GM12878 (cell line): ENCODE results near the gene COQ8B. TPM values are rescaled to one million over a fixed set of nuclear protein-coding genes. Genes with fewer than 3 reads are reported as not detected.

ENCODE experiments used
- ATAC-seq: fragments of 200-7000 bp; cut with Tn5 transposase; 3 replicates; pipeline ENCODE4 v1.9.1; 2020; ENCODE audit warnings: mild to moderate bottlenecking, moderate library complexity
- BruUV-seq: library from RNA; stranded (reverse); fragments of 400-500 nt; replicated peaks from 2 replicates; lab custom pipeline; 2021; lab: Mats Ljungman, UMichigan
- CTCF ChIA-PET: fragments of 300-600 bp; sonication (Branson Sonifier 250); formaldehyde crosslinking; extraction: SDS; loops from one replicate; lab custom pipeline; 2021; ENCODE audit warnings: inconsistent platforms; lab: Yijun Ruan, JAX
- POLR2A ChIA-PET: fragments of 350-600 bp; formaldehyde crosslinking; extraction: SDS; loops from one replicate; lab custom pipeline; 2021; ENCODE audit warnings: inconsistent platforms; lab: Charles Lee
- RAD21 ChIA-PET: fragments of 300-600 bp; sonication (Branson Sonifier 250); formaldehyde crosslinking; loops from one replicate; lab custom pipeline; 2023; ENCODE audit warnings: antibody characterized with exemption; ENCODE audit not compliant: unreplicated experiment; lab: Charles Lee
- SMC1A ChIA-PET: fragments of 300-600 bp; sonication (Branson Sonifier 250); formaldehyde crosslinking; loops from one replicate; lab custom pipeline; 2023; ENCODE audit not compliant: unreplicated experiment, uncharacterized antibody; lab: Charles Lee
- DNase-seq: peaks from one replicate; pipeline ENCODE4 v3.0.0-alpha.2; 2011; ENCODE audit warnings: low read depth, low spot score
- FAIRE-seq: peaks from 3 replicates; lab custom pipeline; 2011; peaks lifted over from hg19 to GRCh38; lab: Jason Lieb, UNC
- H2AFZ ChIP-seq: 2 replicates; pipeline ENCODE4 v1.6.0; 2011; ENCODE audit warnings: low read depth, low read length, control low read depth; ENCODE audit not compliant: control insufficient read depth
- H3K27ac ChIP-seq: 2 replicates; pipeline ENCODE4 v1.5.1; 2011; ENCODE audit warnings: control low read depth; ENCODE audit not compliant: control insufficient read depth, insufficient read depth
- H3K27me3 ChIP-seq, 2 experiments: replicated peaks in 1 of 2; 2 replicates each; pipeline versions ENCODE4 v1.6.0 to v1.6.1; 2011; ENCODE audit warnings: low read length in 1 of 2; ENCODE audit not compliant: control insufficient read depth in 2 of 2, insufficient read depth in 2 of 2
- H3K36me3 ChIP-seq, 2 experiments: 2 replicates each; pipeline ENCODE4 v1.5.1; 2011; ENCODE audit warnings: low read length in 1 of 2; ENCODE audit not compliant: control insufficient read depth in 2 of 2, insufficient read depth in 2 of 2
- H3K4me1 ChIP-seq: 2 replicates; pipeline ENCODE4 v1.6.1; 2011; ENCODE audit warnings: mild to moderate bottlenecking, low read length, moderate library complexity, mixed read lengths; ENCODE audit not compliant: control insufficient read depth, insufficient read depth
- H3K4me2 ChIP-seq: 2 replicates; pipeline ENCODE4 v1.6.0; 2011; ENCODE audit warnings: control low read depth; ENCODE audit not compliant: control insufficient read depth, insufficient read depth
- H3K4me3 ChIP-seq: fragments of 200-600 bp; sonication (generic); 2 replicates; pipeline ENCODE4 v1.5.1; 2016
- H3K79me2 ChIP-seq: 2 replicates; pipeline ENCODE4 v1.6.0; 2011; ENCODE audit warnings: low read length; ENCODE audit not compliant: control insufficient read depth, insufficient read depth
- H3K9ac ChIP-seq: 2 replicates; pipeline ENCODE4 v1.8.0; 2011; ENCODE audit warnings: low read length, control low read depth, mixed read lengths; ENCODE audit not compliant: control insufficient read depth, insufficient read depth
- H3K9me3 ChIP-seq: replicated peaks from 3 replicates; pipeline ENCODE4 v1.5.1; 2011; ENCODE audit warnings: mild to moderate bottlenecking, low read length; ENCODE audit not compliant: control insufficient read depth, insufficient read depth
- H4K20me1 ChIP-seq: 2 replicates; pipeline ENCODE4 v1.6.0; 2011; ENCODE audit not compliant: control insufficient read depth, insufficient read depth
- CBFB ChIP-seq: IDR thresholded peaks from 2 replicates; pipeline ENCODE4 v1.6.1; 2016; ENCODE audit warnings: antibody characterized with exemption, low read depth
- CHD1 ChIP-seq: IDR thresholded peaks from 2 replicates; pipeline ENCODE4 v1.6.1; 2012; ENCODE audit warnings: low read depth, low read length, improper control_type of control experiment
- CHD4 ChIP-seq: fragments of 200-600 bp; sonication (generic); IDR thresholded peaks from 2 replicates; pipeline ENCODE4 v1.6.1; 2016; ENCODE audit warnings: mild to moderate bottlenecking
- CREB1 ChIP-seq: IDR thresholded peaks from 2 replicates; pipeline ENCODE4 v1.6.1; 2012; ENCODE audit warnings: low read depth, mild to moderate bottlenecking, inconsistent platforms
- E2F8 ChIP-seq: fragments of 450-650 bp; IDR thresholded peaks from 2 replicates; pipeline ENCODE4 v1.6.1; 2018; ENCODE audit warnings: mild to moderate bottlenecking, low read depth, moderate library complexity; ENCODE audit not compliant: partially characterized antibody
- FOXK2 ChIP-seq: fragments of 450-650 bp; IDR thresholded peaks from 2 replicates; pipeline ENCODE4 v1.6.1; 2017; ENCODE audit warnings: mild to moderate bottlenecking, moderate library complexity
- HCFC1 ChIP-seq: fragments of 150-350 bp; IDR thresholded peaks from 2 replicates; pipeline ENCODE4 v1.6.1; 2014; ENCODE audit warnings: low read length
- HDAC2 ChIP-seq: fragments of 200-600 bp; sonication (generic); IDR thresholded peaks from 2 replicates; pipeline ENCODE4 v1.6.1; 2017
- HDGF ChIP-seq: fragments of 450-650 bp; IDR thresholded peaks from 2 replicates; pipeline ENCODE4 v1.6.1; 2016; ENCODE audit warnings: antibody characterized with exemption
- IKZF2 ChIP-seq, 2 experiments: fragments of 450-650 bp; IDR thresholded peaks; 2 replicates each; pipeline ENCODE4 v1.6.1; 2017; ENCODE audit warnings: mild to moderate bottlenecking in 2 of 2, moderate library complexity in 2 of 2
- LARP7 ChIP-seq: fragments of 450-650 bp; IDR thresholded peaks from 2 replicates; pipeline ENCODE4 v1.6.1; 2017; ENCODE audit warnings: mild to moderate bottlenecking
- NR2C2 ChIP-seq: IDR thresholded peaks from 2 replicates; pipeline ENCODE4 v1.6.1; 2011; ENCODE audit warnings: borderline replicate concordance, low read depth; ENCODE audit not compliant: control insufficient read depth, insufficient read length
- RELA ChIP-seq: fragments of 450-650 bp; IDR thresholded peaks from 2 replicates; pipeline ENCODE4 v1.8.0; 2014; ENCODE audit warnings: borderline replicate concordance; ENCODE audit not compliant: partially characterized antibody
- SMAD5 ChIP-seq: IDR thresholded peaks from 2 replicates; pipeline ENCODE4 v1.6.1; 2016; ENCODE audit warnings: antibody characterized with exemption, low read depth
- SPI1 ChIP-seq: IDR thresholded peaks from 2 replicates; pipeline ENCODE4 v1.6.1; 2011; ENCODE audit warnings: low read depth, mild to moderate bottlenecking, low read length, moderate library complexity, borderline replicate concordance; ENCODE audit not compliant: insufficient read depth
- SREBF2 ChIP-seq: IDR thresholded peaks from 2 replicates; pipeline ENCODE4 v1.6.1; 2012; ENCODE audit warnings: mild to moderate bottlenecking, low read length
- SUZ12 ChIP-seq: fragments of 200-600 bp; sonication (generic); IDR thresholded peaks from one replicate; pipeline ENCODE4 v1.6.1; 2018; ENCODE audit warnings: antibody characterized with exemption, mild to moderate bottlenecking; ENCODE audit not compliant: unreplicated experiment
- TAF1 ChIP-seq: IDR thresholded peaks from 2 replicates; pipeline ENCODE4 v1.6.1; 2011; ENCODE audit warnings: mild to moderate bottlenecking, low read depth, low read length, borderline replicate concordance
- TCF12 ChIP-seq: IDR thresholded peaks from 2 replicates; pipeline ENCODE4 v1.6.1; 2011; ENCODE audit warnings: low read depth, mild to moderate bottlenecking, low read length
- YBX1 ChIP-seq: fragments of 450-650 bp; IDR thresholded peaks from 2 replicates; pipeline ENCODE4 v1.6.1; 2016; ENCODE audit warnings: antibody characterized with exemption
- WGBS: methylation state at CpG from one replicate; pipeline ENCODE4 v1.1.6; 2016; ENCODE audit warnings: low lambda C conversion rate; ENCODE audit not compliant: insufficient replicate concordance, insufficient coverage; ENCODE audit errors: missing lambda C conversion rate; 5-methylcytosine and 5-hydroxymethylcytosine counted together
- in situ Hi-C: fragments of 300-500 bp; cut with MboI; formaldehyde crosslinking; loops from 9 replicates; pipeline ENCODE4 v1.14.3; 2018; ENCODE audit warnings: mixed read lengths
- intact Hi-C: fragments of 100-400 bp; cut with micrococcal nuclease; formaldehyde crosslinking; loops from one replicate; pipeline ENCODE4 v1.14.2; 2022; ENCODE audit not compliant: unreplicated experiment
- polyA plus RNA-seq, 11 experiments: library from polyadenylated mRNA; depleted of rRNA in 4 of 11; unstranded in 6 of 11; stranded (reverse) in 5 of 11; fragments of >200 nt; fragmentation: Nextera tagmentation in 4 of 11; fragmentation: Illumina TruSeq in 1 of 11; extraction: Ambion mirVana in 4 of 11; extraction: Trizol in 1 of 11; gene quantifications; 1 replicate in 1 of 11; 2 replicates in 10 of 11; pipeline versions ENCODE4 v1.2.1 to v1.2.3, GENCODE V29; 2011 to 2016; ENCODE audit warnings: inconsistent platforms in 2 of 11, missing spikeins in 2 of 11, low read depth in 1 of 11
- total RNA-seq, 4 experiments: library from RNA; depleted of rRNA in 3 of 4; stranded (reverse); fragments of >200 nt in 3 of 4; fragmentation: Illumina TruSeq in 1 of 4; extraction: Trizol in 1 of 4; gene quantifications; 2 replicates each; pipeline versions ENCODE4 v1.2.1 to v1.2.3, GENCODE V29; 2013 to 2021
- TF ChIP-seq, protein P1 (sequence below): fragments of 450-650 bp; IDR thresholded peaks from 2 replicates; pipeline ENCODE4 v1.6.1; 2017; ENCODE audit warnings: borderline replicate concordance
- TF ChIP-seq, protein P2 (sequence below): IDR thresholded peaks from 2 replicates; pipeline ENCODE4 v1.6.1; 2011; ENCODE audit warnings: low read depth, mild to moderate bottlenecking, low read length, moderate library complexity, borderline replicate concordance; ENCODE audit errors: extremely low read depth

The COQ8B gene
- total and polyA plus RNA-seq, 10 of the 15 experiments (the other 5 are each of a cell fraction or from before 2014, with no cell fraction given) = 0.39 to 37.1 (median 16.8) TPM

- Histone ChIP-seq H3K9me3 (no peaks in the 10 kb centered on the region), H3K4me3 (peak overlapping the region; percentile 92), H3K27ac (peak overlapping the region; percentile 72), H3K79me2 (no peaks in the 10 kb centered on the region), H3K27me3 (no peaks in the 10 kb centered on the region), H3K4me1 (peaks cover 26% of the 10 kb centered on the region), H2AFZ (peak overlapping the region; percentile 81), H3K36me3 (no peaks in the 10 kb centered on the region; a peak in 1 of 4 replicates), H3K4me2 (peak overlapping the region; percentile 95), H4K20me1 (no peaks in the 10 kb centered on the region), H3K9ac (peak overlapping the region; percentile 69; the same call in 1 of the 2 replicates)
- BruUV-seq = no TSS peak
- WGBS = 1% methylated on average over 40 of the region's 56 CpGs
- RAD21 ChIA-PET = interaction anchor here (0.7 to 1.7 kb wide), 9 partner anchors 16 to 573 kb away, joined by 3 to 6 read pairs (median 4); partner anchors contain the start of genes ACTMAP, EGLN2, RAB4B and SNRPA
- in situ Hi-C loops = no loop called here
- peak; percentile 87 for FAIRE-seq
- intact Hi-C loops = no loop called here
- peak; percentile 53 for DNase-seq
- SMC1A ChIA-PET = interaction anchor here (0.7 to 1.3 kb wide), 3 partner anchors 88 to 129 kb away, joined by 3 to 4 read pairs (median 4); no protein-coding TSS in a partner anchor
- CTCF ChIA-PET = interaction anchor here (0.9 to 1.4 kb wide), 3 partner anchors 28 to 129 kb away, joined by 3 to 4 read pairs (median 4); partner anchors contain the start of gene RAB4B
- POLR2A ChIA-PET = interaction anchor here (0.5 to 1.9 kb wide), 10 partner anchors 23 to 108 kb away, joined by 3 to 10 read pairs (median 6); partner anchors contain the start of genes ACTMAP, EGLN2 and SNRPA
- peak; percentile 91 for ATAC-seq
- no peak for TF ChIP-seq E2F8
- no peak for TF ChIP-seq RELA
- TF ChIP-seq SMAD5 = no peak
- TF ChIP-seq SPI1 = no peak
- TF ChIP-seq, protein P1, sequence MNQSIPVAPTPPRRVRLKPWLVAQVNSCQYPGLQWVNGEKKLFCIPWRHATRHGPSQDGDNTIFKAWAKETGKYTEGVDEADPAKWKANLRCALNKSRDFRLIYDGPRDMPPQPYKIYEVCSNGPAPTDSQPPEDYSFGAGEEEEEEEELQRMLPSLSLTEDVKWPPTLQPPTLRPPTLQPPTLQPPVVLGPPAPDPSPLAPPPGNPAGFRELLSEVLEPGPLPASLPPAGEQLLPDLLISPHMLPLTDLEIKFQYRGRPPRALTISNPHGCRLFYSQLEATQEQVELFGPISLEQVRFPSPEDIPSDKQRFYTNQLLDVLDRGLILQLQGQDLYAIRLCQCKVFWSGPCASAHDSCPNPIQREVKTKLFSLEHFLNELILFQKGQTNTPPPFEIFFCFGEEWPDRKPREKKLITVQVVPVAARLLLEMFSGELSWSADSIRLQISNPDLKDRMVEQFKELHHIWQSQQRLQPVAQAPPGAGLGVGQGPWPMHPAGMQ = no peak
- TF ChIP-seq YBX1 = no peak
- TF ChIP-seq CREB1 = peak; percentile 50; the same call in 1 of the 2 replicates
- TF ChIP-seq SREBF2 = no peak
- no peak for TF ChIP-seq CBFB
- TF ChIP-seq HDAC2 = no peak
- no peak; a peak in 1 of 4 replicates for TF ChIP-seq IKZF2 (IDR thresholded peaks at IDR 0.05)
- TF ChIP-seq TCF12 = peak; percentile 94
- TF ChIP-seq, protein P2, sequence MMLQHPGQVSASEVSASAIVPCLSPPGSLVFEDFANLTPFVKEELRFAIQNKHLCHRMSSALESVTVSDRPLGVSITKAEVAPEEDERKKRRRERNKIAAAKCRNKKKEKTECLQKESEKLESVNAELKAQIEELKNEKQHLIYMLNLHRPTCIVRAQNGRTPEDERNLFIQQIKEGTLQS = no peak
- TF ChIP-seq SUZ12 = no peak
- TF ChIP-seq CHD4 = no peak
- TF ChIP-seq CHD1 = no peak
- peak; percentile 79; the same call in 1 of the 2 replicates for TF ChIP-seq HDGF
- no peak for TF ChIP-seq LARP7
- TF ChIP-seq FOXK2 = no peak
- no peak for TF ChIP-seq TAF1
- TF ChIP-seq HCFC1 = no peak
- TF ChIP-seq NR2C2 = no peak
These were observed 25.8 kb downstream of the COQ8B start for GRCh38 chr19:40690693-40691420.
